OCI-LY7 (cell line): ENCODE results near the gene CYP26A1. TPM values are rescaled to one million over a fixed set of nuclear protein-coding genes. Genes with fewer than 3 reads are reported as not detected.

Experiments used
- BruUV-seq: library from RNA; stranded (reverse); fragments of 400-500 nt; replicated peaks from 2 replicates; lab custom pipeline; 2021; lab: Mats Ljungman, UMichigan
- CTCF ChIA-PET: fragments of 300-600 bp; sonication (Branson Sonifier 250); formaldehyde crosslinking; loops from one replicate; lab custom pipeline; 2022; ENCODE audit warnings: antibody characterized with exemption; ENCODE audit not compliant: unreplicated experiment; lab: Charles Lee
- POLR2A ChIA-PET: fragments of 300-600 bp; sonication (Branson Sonifier 250); formaldehyde crosslinking; loops from one replicate; lab custom pipeline; 2022; ENCODE audit warnings: antibody characterized with exemption; lab: Charles Lee
- DNase-seq: peaks from one replicate; pipeline ENCODE4 v3.0.0-alpha.2; 2015; ENCODE audit warnings: low spot score
- H2AFZ ChIP-seq: fragments of 200-600 bp; sonication (generic), shearing (Covaris generic); 2 replicates; pipeline ENCODE4 v1.6.1; 2014; ENCODE audit warnings: mild to moderate bottlenecking, antibody characterized with exemption, low read length, moderate library complexity
- H3K27ac ChIP-seq: fragments of 200-600 bp; sonication (generic); 2 replicates; pipeline ENCODE4 v1.5.1; 2014; ENCODE audit warnings: mixed run types, low read depth, mild to moderate bottlenecking, moderate library complexity, low read length, inconsistent platforms; ENCODE audit not compliant: poor library complexity, severe bottlenecking
- H3K36me3 ChIP-seq: fragments of 200-600 bp; sonication (generic); 2 replicates; pipeline ENCODE4 v1.6.1; 2014; ENCODE audit warnings: mild to moderate bottlenecking, antibody characterized with exemption, low read length, moderate library complexity, mixed read lengths; ENCODE audit not compliant: insufficient read depth
- H3K4me1 ChIP-seq: fragments of 200-600 bp; sonication (generic); 2 replicates; pipeline ENCODE4 v1.5.1; 2014; ENCODE audit warnings: mild to moderate bottlenecking, low read length; ENCODE audit not compliant: insufficient read depth, poor library complexity, severe bottlenecking
- H3K4me2 ChIP-seq: fragments of 200-600 bp; sonication (generic); 2 replicates; pipeline ENCODE4 v1.6.1; 2014; ENCODE audit warnings: mild to moderate bottlenecking, low read length
- H3K4me3 ChIP-seq: fragments of 200-600 bp; sonication (generic); 2 replicates; pipeline ENCODE4 v1.5.1; 2014; ENCODE audit warnings: mild to moderate bottlenecking, low read depth, low read length; ENCODE audit not compliant: poor library complexity, severe bottlenecking
- H3K79me2 ChIP-seq: fragments of 200-600 bp; sonication (generic); 2 replicates; pipeline ENCODE4 v1.6.1; 2016; ENCODE audit warnings: low read depth, mild to moderate bottlenecking, low read length, moderate library complexity, mixed read lengths; ENCODE audit not compliant: insufficient read depth
- H3K9me2 ChIP-seq: fragments of 200-600 bp; sonication (generic); 2 replicates; pipeline ENCODE4 v1.6.1; 2016; ENCODE audit warnings: mild to moderate bottlenecking, low read length, mixed read lengths; ENCODE audit not compliant: insufficient read depth
- H3K9me3 ChIP-seq: fragments of 200-600 bp; sonication (generic); 2 replicates; pipeline ENCODE4 v1.6.1; 2014; ENCODE audit warnings: mild to moderate bottlenecking, mixed run types, low read length, mixed read lengths
- H4K20me1 ChIP-seq: fragments of 200-600 bp; sonication (generic); 2 replicates; pipeline ENCODE4 v1.6.1; 2014; ENCODE audit warnings: mild to moderate bottlenecking, antibody characterized with exemption, low read length, moderate library complexity, mixed read lengths; ENCODE audit not compliant: insufficient read depth
- CTCF ChIP-seq: fragments of 200-600 bp; sonication (generic); conservative IDR thresholded peaks from 2 replicates; pipeline ENCODE4 v1.5.1; 2014; ENCODE audit warnings: mild to moderate bottlenecking, antibody characterized with exemption, low read length, moderate library complexity, mixed read lengths
- EZH2phosphoT487 ChIP-seq: fragments of 200-600 bp; sonication (generic); IDR thresholded peaks from 2 replicates; pipeline ENCODE4 v1.6.1; 2018; ENCODE audit warnings: low read depth, borderline replicate concordance, mild to moderate bottlenecking, mixed run types, antibody characterized with exemption, low read length, moderate library complexity, mixed read lengths
- intact Hi-C: fragments of 100-400 bp; cut with micrococcal nuclease; formaldehyde crosslinking; loops from one replicate; pipeline ENCODE4 v1.10.0; 2022; ENCODE audit not compliant: unreplicated experiment
- total RNA-seq, 2 experiments: library from RNA; depleted of rRNA in 1 of 2; stranded (reverse); fragments of >200 nt in 1 of 2; shearing (Covaris generic) in 1 of 2; gene quantifications; 2 replicates each; pipeline ENCODE4 v1.2.3, GENCODE V29; 2014 to 2022

Gene CYP26A1
- total RNA-seq, 2 experiments from 2014 or later: not detected

DNA sequence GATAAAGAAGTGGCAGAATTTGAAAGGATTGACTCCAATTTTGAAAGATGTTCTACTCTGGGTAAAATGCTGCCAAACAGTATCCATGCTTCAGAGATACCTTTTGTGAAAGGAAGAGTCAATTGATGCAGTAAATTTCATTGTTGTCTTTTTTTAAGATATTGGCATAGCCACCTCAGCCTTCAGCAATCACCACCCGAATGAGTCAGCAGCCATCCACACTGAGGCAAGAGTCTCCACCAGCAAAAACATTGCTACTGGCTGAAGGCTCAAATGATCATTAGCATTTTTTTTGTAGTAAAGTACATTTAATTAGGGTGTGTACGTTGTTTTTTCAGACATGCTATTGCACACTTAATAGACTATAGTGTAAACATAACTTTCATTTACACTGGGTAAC is 44.8 kb upstream of the CYP26A1 start:
- no peaks in the 10 kb centered on the region for H3K9me3 ChIP-seq
- H3K4me3 ChIP-seq: no peak overlapping the region
- DNase-seq: no peak
- no peak for TF ChIP-seq CTCF
- no peak for TF ChIP-seq EZH2phosphoT487
- CTCF ChIA-PET: no interaction called here
- intact Hi-C loops: no loop called here
- no peaks in the 10 kb centered on the region for H4K20me1 ChIP-seq
- no peaks in the 10 kb centered on the region for H3K9me2 ChIP-seq
- POLR2A ChIA-PET: no interaction called here
- H3K4me2 ChIP-seq: no peak overlapping the region
- no peaks in the 10 kb centered on the region for H3K4me1 ChIP-seq
- no TSS peak for BruUV-seq
- no peaks in the 10 kb centered on the region for H3K79me2 ChIP-seq
- no peaks in the 10 kb centered on the region for H3K36me3 ChIP-seq
- no peak overlapping the region for H2AFZ ChIP-seq
- no peak overlapping the region for H3K27ac ChIP-seq

DNA sequence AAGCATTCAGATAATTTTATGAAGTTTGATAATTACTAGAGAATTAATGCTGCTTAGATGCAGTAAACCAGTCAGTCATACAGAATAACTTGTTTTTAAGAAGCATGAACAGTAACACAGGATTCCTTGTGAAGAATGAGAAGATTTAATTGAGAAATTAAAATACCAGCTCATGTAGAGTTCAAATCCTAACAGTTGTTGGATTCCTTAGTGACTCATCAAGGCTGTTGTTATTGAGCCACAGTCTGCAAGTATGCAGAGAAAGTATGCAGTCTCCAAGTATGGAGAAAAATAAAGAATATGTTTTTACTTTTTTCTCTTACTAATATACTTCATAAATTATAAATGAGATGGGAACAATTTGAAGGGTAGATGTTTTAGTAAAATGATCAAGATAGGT is 43.3 kb upstream of the CYP26A1 start:
- no TSS peak for BruUV-seq
- H3K36me3 ChIP-seq: no peaks in the 10 kb centered on the region
- H4K20me1 ChIP-seq: no peaks in the 10 kb centered on the region
- intact Hi-C loops: no loop called here
- no peaks in the 10 kb centered on the region for H3K4me1 ChIP-seq
- ChIA-PET POLR2A (no interaction called here), CTCF (no interaction called here)
- H3K4me2 ChIP-seq: no peak overlapping the region
- no peak overlapping the region for H3K27ac ChIP-seq
- H3K9me3 ChIP-seq: no peaks in the 10 kb centered on the region
- H3K4me3 ChIP-seq: no peak overlapping the region
- TF ChIP-seq EZH2phosphoT487: no peak
- no peak for TF ChIP-seq CTCF
- H2AFZ ChIP-seq: no peak overlapping the region
- no peaks in the 10 kb centered on the region for H3K79me2 ChIP-seq
- no peaks in the 10 kb centered on the region for H3K9me2 ChIP-seq
- DNase-seq: no peak

DNA sequence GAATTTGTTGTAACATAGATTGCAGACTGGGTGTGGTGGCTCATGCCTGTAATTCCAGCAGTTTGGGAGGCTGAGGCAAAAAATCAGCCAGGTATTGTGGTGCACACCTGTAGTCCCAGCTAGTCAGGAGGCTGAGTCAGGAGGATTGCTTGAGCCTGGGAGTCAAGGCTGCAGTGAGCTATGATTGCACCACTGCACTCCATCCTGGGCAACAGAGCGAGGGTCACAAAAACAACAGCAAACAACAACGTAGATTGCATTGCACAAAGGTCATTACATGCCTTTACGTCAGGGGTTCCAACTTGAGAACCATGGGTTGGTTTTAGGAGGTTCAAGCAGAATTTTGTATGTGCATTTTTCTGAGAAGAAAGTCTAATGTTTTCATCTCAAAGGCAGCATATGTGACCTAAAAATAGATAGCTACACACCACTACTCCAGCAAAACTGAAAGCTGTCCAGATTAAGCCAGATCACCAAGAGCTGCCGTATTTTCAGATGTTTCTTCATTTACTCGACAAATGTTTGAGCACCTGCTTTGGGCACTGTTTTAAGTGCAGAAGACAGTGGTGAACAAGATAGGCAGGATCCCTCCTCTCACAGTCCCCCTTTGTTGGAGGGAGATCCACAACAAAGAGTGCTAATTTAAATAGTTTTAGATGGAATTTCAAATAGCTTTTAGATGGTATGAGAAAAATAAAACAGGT is 41.4 kb upstream of the CYP26A1 start:
- ChIA-PET POLR2A (no interaction called here), CTCF (no interaction called here)
- no TSS peak for BruUV-seq
- DNase-seq: no peak
- Histone ChIP-seq H3K36me3 (no peaks in the 10 kb centered on the region), H3K4me3 (no peak overlapping the region), H3K9me2 (no peaks in the 10 kb centered on the region), H3K27ac (no peak overlapping the region), H2AFZ (no peak overlapping the region), H4K20me1 (no peaks in the 10 kb centered on the region), H3K79me2 (no peaks in the 10 kb centered on the region), H3K4me1 (no peaks in the 10 kb centered on the region), H3K9me3 (no peaks in the 10 kb centered on the region), H3K4me2 (no peak overlapping the region)
- intact Hi-C loops: no loop called here
- no peak for TF ChIP-seq EZH2phosphoT487
- no peak for TF ChIP-seq CTCF
